Choroid plexus epithelial cell (primary cell): ENCODE results near the gene TMEM170B.

ENCODE experiments used
- DNase-seq: peaks from one replicate; pipeline ENCODE4 v3.0.0-alpha.2; 2010; ENCODE audit warnings: low read depth
- H3K4me3 ChIP-seq: 2 replicates; pipeline ENCODE4 v1.5.1; 2011; ENCODE audit warnings: low read depth, mild to moderate bottlenecking, control low read depth, low read length, moderate library complexity
- CTCF ChIP-seq: conservative IDR thresholded peaks from 2 replicates; pipeline ENCODE4 v1.5.1; 2011; ENCODE audit warnings: low read depth, mild to moderate bottlenecking, control low read depth, inconsistent platforms, low read length, moderate library complexity

The TMEM170B gene

GRCh38 chr6:11614534-11615213 is 77.1 kb downstream of the TMEM170B start:
- DNase-seq, result no peak
- TF ChIP-seq CTCF, result no peak
- no peak overlapping the region for H3K4me3 ChIP-seq

- peak; percentile 58 for DNase-seq
- TF ChIP-seq CTCF, result no peak
- H3K4me3 ChIP-seq, result no peak overlapping the region
Measured at GRCh38 chr6:11615214-11615602, 77.7 kb downstream of the TMEM170B start.

GRCh38 chr6:11616200-11616611 is 78.7 kb downstream of the TMEM170B start:
- DNase-seq, result peak; percentile 87
- no peak overlapping the region for H3K4me3 ChIP-seq
- no peak for TF ChIP-seq CTCF

- peak; percentile 62 for DNase-seq
- peak; percentile 58 for TF ChIP-seq CTCF
- no peak overlapping the region for H3K4me3 ChIP-seq
Measured at GRCh38 chr6:11618533-11618932, 81.0 kb downstream of the TMEM170B start.

GRCh38 chr6:11621119-11621518 is 83.6 kb downstream of the TMEM170B start:
- peak; percentile 37 for DNase-seq
- TF ChIP-seq CTCF, result no peak
- no peak overlapping the region for H3K4me3 ChIP-seq

GRCh38 chr6:11622156-11622555 is 84.6 kb downstream of the TMEM170B start:
- no peak for DNase-seq
- no peak overlapping the region for H3K4me3 ChIP-seq
- no peak for TF ChIP-seq CTCF

- DNase-seq, result no peak
- no peak for TF ChIP-seq CTCF
- H3K4me3 ChIP-seq, result no peak overlapping the region
Measured at GRCh38 chr6:11623272-11623671, 85.7 kb downstream of the TMEM170B start.
